H1 (cell line): ENCODE results near the gene FLT1. TPM values are rescaled to one million over a fixed set of nuclear protein-coding genes. Genes with fewer than 3 reads are reported as not detected.

Experiments
- CTCF ChIA-PET: fragments of 300-600 bp; sonication (Branson Sonifier 250); formaldehyde crosslinking; loops from one replicate; lab custom pipeline; 2021; ENCODE audit not compliant: partially characterized antibody; lab: Charles Lee
- POLR2A ChIA-PET: fragments of 300-600 bp; sonication (Branson Sonifier 250); formaldehyde crosslinking; loops from one replicate; lab custom pipeline; 2021; ENCODE audit warnings: inconsistent platforms; ENCODE audit not compliant: partially characterized antibody; lab: Charles Lee
- DNase-seq, 2 experiments: peaks; one replicate each; pipeline versions ENCODE4 v3.0.0 to v3.0.0-alpha.2; 2010 to 2022; ENCODE audit warnings: low spot score in 2 of 2, low read depth in 1 of 2, mixed read lengths in 1 of 2
- FAIRE-seq: peaks from 2 replicates; lab custom pipeline; 2011; peaks lifted over from hg19 to GRCh38; lab: Jason Lieb, UNC
- H2AFZ ChIP-seq: 2 replicates; pipeline ENCODE4 v1.8.1; 2012; ENCODE audit warnings: low read length, inconsistent platforms
- H2AK5ac ChIP-seq: 2 replicates; pipeline ENCODE4 v1.6.1; 2013; ENCODE audit warnings: low read depth, low read length
- H2BK120ac ChIP-seq: replicated peaks from 2 replicates; pipeline ENCODE3; 2013; ENCODE audit warnings: low read depth, low read length, inconsistent platforms
- H2BK12ac ChIP-seq: 2 replicates; pipeline ENCODE4 v1.6.1; 2013; ENCODE audit warnings: low read depth, low read length
- H2BK15ac ChIP-seq: 2 replicates; pipeline ENCODE4 v1.6.1; 2013; ENCODE audit warnings: low read length
- H2BK20ac ChIP-seq: 2 replicates; pipeline ENCODE4 v1.6.1; 2013; ENCODE audit warnings: low read length
- H2BK5ac ChIP-seq: 2 replicates; pipeline ENCODE4 v1.6.1; 2013; ENCODE audit warnings: low read depth, low read length
- H3K14ac ChIP-seq: 2 replicates; pipeline ENCODE4 v1.6.1; 2013; ENCODE audit warnings: inconsistent platforms; ENCODE audit not compliant: insufficient read length
- H3K18ac ChIP-seq: 2 replicates; pipeline ENCODE4 v1.6.1; 2013; ENCODE audit warnings: low read length; ENCODE audit errors: extremely low read depth
- H3K23ac ChIP-seq: 2 replicates; pipeline ENCODE4 v1.6.1; 2013; ENCODE audit warnings: inconsistent platforms; ENCODE audit not compliant: insufficient read length
- H3K23me2 ChIP-seq: 2 replicates; pipeline ENCODE4 v1.6.1; 2013; ENCODE audit warnings: low read depth, low read length
- H3K27ac ChIP-seq: 2 replicates; pipeline ENCODE4 v1.6.1; 2011; ENCODE audit warnings: low read depth, low read length, inconsistent platforms
- H3K27me3 ChIP-seq, 4 experiments: replicated peaks in 1 of 4; 1 replicate in 1 of 4; 2 replicates in 3 of 4; pipeline versions ENCODE4 v1.6.1 to v1.8.1; 2011 to 2013; ENCODE audit warnings: low read length in 3 of 4, mild to moderate bottlenecking in 3 of 4, inconsistent platforms in 2 of 4, mixed read lengths in 2 of 4, moderate library complexity in 1 of 4; ENCODE audit not compliant: control insufficient read depth in 3 of 4, insufficient read depth in 3 of 4; ENCODE audit errors: extremely low read depth in 1 of 4
- H3K36me3 ChIP-seq, 4 experiments: 2 replicates each; pipeline versions ENCODE4 v1.6.1 to v1.8.1; 2011 to 2013; ENCODE audit warnings: mild to moderate bottlenecking in 4 of 4, low read length in 3 of 4, moderate library complexity in 2 of 4, control low read depth in 1 of 4, inconsistent platforms in 1 of 4; ENCODE audit not compliant: insufficient read depth in 4 of 4, control insufficient read depth in 2 of 4
- H3K4ac ChIP-seq: replicated peaks from 2 replicates; pipeline ENCODE3; 2013; ENCODE audit warnings: low read length, low read depth, mixed read lengths, inconsistent platforms; ENCODE audit not compliant: insufficient read length
- H3K4me1 ChIP-seq, 4 experiments: replicated peaks in 1 of 4; 1 replicate in 1 of 4; 2 replicates in 3 of 4; pipeline versions ENCODE4 v1.6.1 to v1.8.1; 2011 to 2013; ENCODE audit warnings: low read length in 3 of 4, inconsistent platforms in 2 of 4, mixed read lengths in 1 of 4; ENCODE audit not compliant: insufficient read depth in 4 of 4, control insufficient read depth in 3 of 4
- H3K4me2 ChIP-seq, 2 experiments: 2 replicates each; pipeline versions ENCODE4 v1.6.1 to v1.8.1; 2011 to 2013; ENCODE audit warnings: low read depth in 2 of 2, low read length in 2 of 2, control low read depth in 1 of 2, inconsistent platforms in 1 of 2, mild to moderate bottlenecking in 1 of 2; ENCODE audit not compliant: insufficient read depth in 1 of 2
- H3K4me3 ChIP-seq, 4 experiments: fragments of 200-600, 300-600 bp in 1 of 4; sonication (generic), shearing (Covaris generic), sonication (Bioruptor Twin) in 1 of 4; 2 replicates each; pipeline versions ENCODE4 v1.5.1 to v1.8.1; 2011 to 2016; ENCODE audit warnings: low read length in 4 of 4, low read depth in 3 of 4, control low read depth in 2 of 4, inconsistent platforms in 2 of 4, mild to moderate bottlenecking in 2 of 4, mixed read lengths in 1 of 4, moderate library complexity in 1 of 4; ENCODE audit not compliant: insufficient read depth in 2 of 4; ENCODE audit errors: extremely low read depth in 1 of 4
- H3K56ac ChIP-seq: replicated peaks from 2 replicates; pipeline ENCODE3; 2013; ENCODE audit warnings: low read depth, mild to moderate bottlenecking, mixed read lengths, low read length, inconsistent platforms; ENCODE audit not compliant: insufficient read length
- H3K79me1 ChIP-seq: 2 replicates; pipeline ENCODE4 v1.6.1; 2013; ENCODE audit warnings: low read depth, low read length, control low read depth
- H3K79me2 ChIP-seq, 2 experiments: 2 replicates each; pipeline versions ENCODE4 v1.6.1 to v1.8.1; 2012 to 2013; ENCODE audit warnings: low read length in 2 of 2, mild to moderate bottlenecking in 2 of 2, inconsistent platforms in 1 of 2; ENCODE audit not compliant: insufficient read depth in 2 of 2, control insufficient read depth in 1 of 2
- H3K9ac ChIP-seq, 4 experiments: replicated peaks in 1 of 4; 1 replicate in 1 of 4; 2 replicates in 3 of 4; pipeline versions ENCODE4 v1.6.1 to v1.8.1; 2011 to 2013; ENCODE audit warnings: low read depth in 3 of 4, low read length in 3 of 4, control low read depth in 2 of 4, mild to moderate bottlenecking in 2 of 4, moderate library complexity in 2 of 4, inconsistent platforms in 1 of 4; ENCODE audit errors: extremely low read depth in 1 of 4
- H3K9me3 ChIP-seq, 2 experiments: 2 replicates each; pipeline versions ENCODE4 v1.6.1 to v1.8.1; 2012 to 2013; ENCODE audit warnings: mild to moderate bottlenecking in 2 of 2, moderate library complexity in 2 of 2, control low read depth in 1 of 2, inconsistent platforms in 1 of 2, low read depth in 1 of 2, low read length in 1 of 2, mixed read lengths in 1 of 2; ENCODE audit not compliant: insufficient read depth in 2 of 2
- H4K20me1 ChIP-seq, 2 experiments: replicated peaks in 1 of 2; 2 replicates each; pipeline versions ENCODE3 to v1.8.1; 2011 to 2013; ENCODE audit warnings: inconsistent platforms in 2 of 2, low read length in 2 of 2, mild to moderate bottlenecking in 1 of 2; ENCODE audit not compliant: insufficient read depth in 2 of 2, control insufficient read depth in 1 of 2
- H4K5ac ChIP-seq: 2 replicates; pipeline ENCODE4 v1.6.1; 2013; ENCODE audit warnings: low read length, low read depth, mixed read lengths, inconsistent platforms; ENCODE audit not compliant: insufficient read length
- H4K8ac ChIP-seq: 2 replicates; pipeline ENCODE4 v1.8.0; 2013; ENCODE audit warnings: mild to moderate bottlenecking, moderate library complexity, low read length, inconsistent platforms; ENCODE audit not compliant: insufficient read depth; ENCODE audit errors: extremely low read depth
- H4K91ac ChIP-seq: replicated peaks from 2 replicates; pipeline ENCODE3; 2013; ENCODE audit warnings: low read length, mixed read lengths, inconsistent platforms; ENCODE audit not compliant: insufficient read length
- CBX5 ChIP-seq: fragments of 300-800, 300-1000 bp; sonication (generic); IDR thresholded peaks from 2 replicates; pipeline ENCODE4 v1.7.1; 2016; ENCODE audit warnings: antibody characterized with exemption, low read length, low read depth
- CEBPB ChIP-seq: IDR thresholded peaks from 2 replicates; pipeline ENCODE4 v1.6.1; 2012; ENCODE audit warnings: low read depth, low read length
- EP300 ChIP-seq, 2 experiments: IDR thresholded peaks; 1 replicate in 1 of 2; 2 replicates in 1 of 2; pipeline ENCODE4 v1.6.1; 2011 to 2012; ENCODE audit warnings: low read depth in 2 of 2, low read length in 2 of 2, mild to moderate bottlenecking in 2 of 2, borderline replicate concordance in 1 of 2, inconsistent platforms in 1 of 2, moderate library complexity in 1 of 2
- GTF2F1 ChIP-seq: IDR thresholded peaks from 2 replicates; pipeline ENCODE4 v1.6.1; 2012; ENCODE audit warnings: low read depth, low read length, improper control_type of control experiment, borderline replicate concordance
- HDAC2 ChIP-seq, 2 experiments: fragments of 300-600 bp in 1 of 2; sonication (generic) in 1 of 2; IDR thresholded peaks; 2 replicates each; pipeline ENCODE4 v1.6.1; 2011 to 2012; ENCODE audit warnings: low read depth in 2 of 2, low read length in 2 of 2, mild to moderate bottlenecking in 2 of 2, moderate library complexity in 2 of 2, borderline replicate concordance in 1 of 2, inconsistent platforms in 1 of 2
- KDM1A ChIP-seq: fragments of 200-600, 300-600 bp; sonication (generic); IDR thresholded peaks from 2 replicates; pipeline ENCODE4 v1.7.1; 2016; ENCODE audit warnings: mild to moderate bottlenecking, low read length, borderline replicate concordance
- KDM5A ChIP-seq: fragments of 200-600 bp; IDR thresholded peaks from 2 replicates; pipeline ENCODE4 v1.7.1; 2012; ENCODE audit warnings: mild to moderate bottlenecking, low read length, inconsistent platforms, mixed read lengths
- PHF8 ChIP-seq: fragments of 200-600 bp; sonication (generic); conservative IDR thresholded peaks from 2 replicates; pipeline ENCODE4 v1.7.1; 2012; ENCODE audit warnings: low read depth, mild to moderate bottlenecking, inconsistent platforms, low read length, moderate library complexity
- POLR2AphosphoS5 ChIP-seq: IDR thresholded peaks from 2 replicates; pipeline ENCODE4 v1.6.1; 2011; ENCODE audit warnings: low read depth, low read length
- RBBP5 ChIP-seq: IDR thresholded peaks from 2 replicates; pipeline ENCODE4 v1.7.1; 2012; ENCODE audit warnings: low read depth, mild to moderate bottlenecking, inconsistent platforms, low read length, moderate library complexity, borderline replicate concordance
- SIN3A ChIP-seq, 2 experiments: IDR thresholded peaks in 1 of 2; conservative IDR thresholded peaks in 1 of 2; 2 replicates each; pipeline ENCODE4 v1.6.1; 2011 to 2012; ENCODE audit warnings: low read length in 2 of 2, improper control_type of control experiment in 1 of 2, low read depth in 1 of 2, mild to moderate bottlenecking in 1 of 2
- SP1 ChIP-seq: IDR thresholded peaks from 2 replicates; pipeline ENCODE4 v1.6.1; 2011; ENCODE audit warnings: low read depth, low read length
- SRF ChIP-seq: IDR thresholded peaks from 2 replicates; pipeline ENCODE4 v1.6.1; 2011; ENCODE audit warnings: mild to moderate bottlenecking, low read depth, low read length, moderate library complexity
- TEAD4 ChIP-seq: IDR thresholded peaks from 2 replicates; pipeline ENCODE4 v1.6.1; 2012; ENCODE audit warnings: low read depth, low read length, inconsistent platforms, mixed read lengths
- WGBS, 2 experiments: shearing (Covaris generic) in 1 of 2; methylation state at CpG; one replicate each; pipeline versions ENCODE4 v1.1.6 to v1.1.7; 2013 to 2015; ENCODE audit warnings: low lambda C conversion rate in 2 of 2, mixed read lengths in 2 of 2, inconsistent platforms in 1 of 2, low coverage in 1 of 2, missing lambda C conversion rate in 1 of 2; ENCODE audit not compliant: insufficient replicate concordance in 2 of 2, insufficient coverage in 1 of 2, insufficient read length in 1 of 2; ENCODE audit errors: extremely low coverage in 1 of 2, missing lambda C conversion rate in 1 of 2; 5-methylcytosine and 5-hydroxymethylcytosine counted together
- polyA plus RNA-seq, 7 experiments: library from polyadenylated mRNA; depleted of rRNA in 3 of 7; stranded (reverse) in 5 of 7; unstranded in 2 of 7; fragments of >200 nt in 5 of 7; fragments of 200-250 nt in 2 of 7; gene quantifications; 1 replicate in 5 of 7; 2 replicates in 1 of 7; 4 replicates in 1 of 7; pipeline versions ENCODE4 v1.2.1 to v1.2.3, GENCODE V29; 2011 to 2013; ENCODE audit warnings: missing spikeins in 2 of 7, mixed read lengths in 2 of 7
- total RNA-seq: library from RNA; stranded (reverse); fragmentation: NEBNext Ultra II Directional; extraction: Animal tissue kit (Norgen Biotek cat#: 25700); gene quantifications from 2 replicates; pipeline ENCODE4 v1.2.1, GENCODE V29; 2021

The FLT1 gene
- total and polyA plus RNA-seq, 2 of the 8 experiments (the other 6 are each of a cell fraction or from before 2014, with no cell fraction given): 19.7 to 90.2 TPM

DNA sequence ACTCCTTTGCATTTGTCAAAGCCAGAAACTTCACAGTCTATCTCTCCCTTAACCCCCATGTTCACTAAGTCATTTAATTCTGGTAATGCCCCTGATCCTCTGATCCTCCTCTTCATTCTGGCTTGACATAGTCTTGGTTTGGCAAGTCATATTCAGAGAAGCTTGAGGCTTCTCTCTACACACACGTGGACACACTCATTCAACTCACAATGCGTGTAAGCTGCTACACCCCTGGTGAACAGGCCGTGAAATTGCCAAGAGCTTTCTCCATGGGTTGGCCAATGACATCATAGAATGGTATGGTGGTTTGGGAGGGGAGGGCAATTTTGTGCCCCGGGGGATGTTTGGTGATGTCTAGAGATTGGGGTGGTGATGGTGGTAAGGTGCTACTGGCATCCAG is 47.9 kb upstream of the FLT1 start:
- H3K4me3 ChIP-seq: no peak overlapping the region
- no peak for FAIRE-seq
- no peak overlapping the region for H2BK5ac ChIP-seq
- TF ChIP-seq SP1: no peak
- TF ChIP-seq CBX5: no peak
- no peak for TF ChIP-seq CEBPB
- TF ChIP-seq POLR2AphosphoS5: no peak
- TF ChIP-seq SIN3A (conservative IDR thresholded peaks at IDR 0.05 in 1 of 2, IDR thresholded peaks at IDR 0.05 in 1 of 2; ENCODE audit: low read depth in 1 of 2, low read length in 2 of 2): no peak
- TF ChIP-seq KDM1A: no peak
- TF ChIP-seq SRF: no peak
- TF ChIP-seq GTF2F1: no peak
- TF ChIP-seq PHF8: no peak
- TF ChIP-seq RBBP5: no peak
- TF ChIP-seq TEAD4: no peak
- TF ChIP-seq HDAC2 (IDR thresholded peaks at IDR 0.05; ENCODE audit: borderline replicate concordance in 1 of 2, low read depth in 2 of 2, low read length in 2 of 2): no peak
- TF ChIP-seq KDM5A: no peak
- TF ChIP-seq EP300 (IDR thresholded peaks at IDR 0.05; ENCODE audit: borderline replicate concordance in 1 of 2, low read depth in 2 of 2, low read length in 2 of 2): no peak

More for the DNA sequence above, 47.9 kb upstream of the FLT1 start:
- no peak overlapping the region for H4K91ac ChIP-seq
- H2BK120ac ChIP-seq: no peak overlapping the region
- H3K23me2 ChIP-seq: no peaks in the 10 kb centered on the region
- H3K79me2 ChIP-seq: no peaks in the 10 kb centered on the region
- H3K18ac ChIP-seq: no peak overlapping the region
- no peak overlapping the region for H3K4me2 ChIP-seq
- H3K4me1 ChIP-seq: no peaks in the 10 kb centered on the region; a peak in 1 of 7 replicates
- H3K36me3 ChIP-seq: no peaks in the 10 kb centered on the region
- no peak overlapping the region for H3K56ac ChIP-seq
- H3K79me1 ChIP-seq: no peaks in the 10 kb centered on the region
- DNase-seq: no peak
- H3K27me3 ChIP-seq: no peaks in the 10 kb centered on the region
- peaks cover 0 to 8% of the 10 kb centered on the region in 2 experiments; a peak in 1 of 4 replicates for H3K9me3 ChIP-seq
- no peak overlapping the region for H4K8ac ChIP-seq
- WGBS, 2 experiments: 89% methylated on average over 4 of the region's 4 CpGs; no CpG with 5 or more reads in 1 of the 2 experiments
- H3K27ac ChIP-seq: no peak overlapping the region
- ChIA-PET CTCF (interaction anchor here (0.8 to 1.5 kb wide), 3 partner anchors 11 to 64 kb away, joined by 3 to 4 read pairs (median 3); no protein-coding TSS in a partner anchor), POLR2A (interaction anchor here (1.8 kb wide), 1 partner anchor 8 kb away, joined by 8 read pairs; no protein-coding TSS in a partner anchor)
- no peak overlapping the region for H2AFZ ChIP-seq
- no peak overlapping the region for H2BK15ac ChIP-seq
- H2BK20ac ChIP-seq: no peak overlapping the region
- H4K20me1 ChIP-seq: no peaks in the 10 kb centered on the region
- H2AK5ac ChIP-seq: no peak overlapping the region
- H3K23ac ChIP-seq: no peak overlapping the region
- no peak overlapping the region for H3K9ac ChIP-seq
- H2BK12ac ChIP-seq: no peak overlapping the region
- H3K4ac ChIP-seq: no peak overlapping the region
- H4K5ac ChIP-seq: no peak overlapping the region
- H3K14ac ChIP-seq: no peak overlapping the region
